ENCODE results near the gene CEP43. TPM values are rescaled to one million over a fixed set of nuclear protein-coding genes. Genes with fewer than 3 reads are reported as not detected.

CEP43 gene
- total RNA-seq, 3 donors from 2014 or later: 20.4 to 24.7 (median 24.2) TPM

DNA sequence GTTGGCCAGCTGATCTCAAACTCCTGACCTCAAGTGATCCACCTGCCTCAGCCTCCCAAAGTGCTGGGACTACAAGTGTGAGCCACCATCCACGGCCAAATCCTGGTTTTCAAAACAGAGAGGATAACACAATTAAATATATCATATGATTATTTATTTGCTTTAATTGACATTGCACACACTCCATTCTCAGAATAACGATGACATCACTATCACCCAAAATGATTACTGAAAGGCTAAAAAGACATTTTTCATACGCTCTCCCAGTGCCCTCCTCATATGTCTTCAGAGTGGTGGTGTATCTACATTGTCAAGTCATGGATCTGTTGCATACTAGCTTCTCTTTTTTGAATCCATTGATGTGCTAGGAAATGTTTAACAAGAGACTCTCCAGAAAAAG, 18.5 kb upstream of the CEP43 start:
- no peaks in the 10 kb centered on the region for H3K36me3 ChIP-seq (ENCODE audit: low read depth)
- no peak overlapping the region for H3K4me3 ChIP-seq
- no peaks in the 10 kb centered on the region for H3K4me1 ChIP-seq (ENCODE audit: low read depth)
- intact Hi-C loops (cut with DNase I, micrococcal nuclease): loop anchor here in 1 of 2 donors (10.0 kb wide), 1 partner anchor 206 kb away; no protein-coding TSS in a partner anchor
- no peak for DNase-seq
- ATAC-seq: no peak
- H3K9me3 ChIP-seq: no peaks in the 10 kb centered on the region
- TF ChIP-seq, protein P1, sequence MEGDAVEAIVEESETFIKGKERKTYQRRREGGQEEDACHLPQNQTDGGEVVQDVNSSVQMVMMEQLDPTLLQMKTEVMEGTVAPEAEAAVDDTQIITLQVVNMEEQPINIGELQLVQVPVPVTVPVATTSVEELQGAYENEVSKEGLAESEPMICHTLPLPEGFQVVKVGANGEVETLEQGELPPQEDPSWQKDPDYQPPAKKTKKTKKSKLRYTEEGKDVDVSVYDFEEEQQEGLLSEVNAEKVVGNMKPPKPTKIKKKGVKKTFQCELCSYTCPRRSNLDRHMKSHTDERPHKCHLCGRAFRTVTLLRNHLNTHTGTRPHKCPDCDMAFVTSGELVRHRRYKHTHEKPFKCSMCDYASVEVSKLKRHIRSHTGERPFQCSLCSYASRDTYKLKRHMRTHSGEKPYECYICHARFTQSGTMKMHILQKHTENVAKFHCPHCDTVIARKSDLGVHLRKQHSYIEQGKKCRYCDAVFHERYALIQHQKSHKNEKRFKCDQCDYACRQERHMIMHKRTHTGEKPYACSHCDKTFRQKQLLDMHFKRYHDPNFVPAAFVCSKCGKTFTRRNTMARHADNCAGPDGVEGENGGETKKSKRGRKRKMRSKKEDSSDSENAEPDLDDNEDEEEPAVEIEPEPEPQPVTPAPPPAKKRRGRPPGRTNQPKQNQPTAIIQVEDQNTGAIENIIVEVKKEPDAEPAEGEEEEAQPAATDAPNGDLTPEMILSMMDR (IDR thresholded peaks at IDR 0.05): no peak

DNA sequence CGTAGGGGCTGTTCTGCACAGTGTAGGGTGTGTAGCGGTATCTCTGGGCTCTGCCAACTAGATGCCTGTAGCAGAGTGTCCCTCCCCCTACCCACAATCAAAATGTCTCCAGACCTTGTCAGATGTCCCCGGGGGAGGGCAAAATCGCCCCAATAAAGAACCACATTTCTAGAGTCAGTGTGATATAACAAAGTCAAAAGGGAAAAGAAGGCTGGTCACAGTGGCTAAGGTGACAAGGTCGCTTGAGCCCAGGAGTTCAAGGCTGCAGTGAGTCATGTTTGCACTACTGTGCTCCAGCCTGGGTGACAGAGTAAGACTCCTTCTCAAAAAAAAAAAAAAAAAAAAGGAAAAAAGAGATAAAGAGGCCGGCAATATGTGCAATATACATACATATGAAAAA, 11.7 kb upstream of the CEP43 start:
- no peaks in the 10 kb centered on the region for H3K36me3 ChIP-seq (ENCODE audit: low read depth)
- intact Hi-C loops (cut with DNase I, micrococcal nuclease): loop anchor here (5.0 to 10.0 kb wide), 2 partner anchors 200 to 213 kb away; no protein-coding TSS in a partner anchor
- DNase-seq: no peak
- no peaks in the 10 kb centered on the region for H3K4me1 ChIP-seq (ENCODE audit: low read depth)
- H3K9me3 ChIP-seq: no peaks in the 10 kb centered on the region
- TF ChIP-seq, protein P1 (IDR thresholded peaks at IDR 0.05): no peak
- ATAC-seq: no peak
- H3K4me3 ChIP-seq: no peak overlapping the region

DNA sequence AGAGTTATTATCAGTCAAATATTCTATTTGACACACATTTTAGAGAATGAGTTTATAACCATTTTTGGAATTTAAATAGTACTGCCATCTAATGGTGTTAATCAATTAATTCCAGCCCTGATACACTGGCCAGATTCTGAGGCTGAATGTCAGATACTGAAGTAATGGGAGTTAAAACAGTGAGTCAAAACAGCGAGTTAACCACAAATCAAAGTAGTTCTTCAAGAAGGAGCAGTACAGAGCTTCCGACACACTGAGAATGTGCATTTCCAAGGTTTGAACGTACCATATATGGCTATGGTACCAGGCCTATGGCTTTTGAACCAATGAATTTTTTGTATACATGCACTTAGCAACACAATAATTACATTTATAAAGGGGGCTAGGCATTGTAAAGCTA, 11.3 kb upstream of the CEP43 start:
- no peaks in the 10 kb centered on the region for H3K4me1 ChIP-seq (ENCODE audit: low read depth)
- TF ChIP-seq, protein P1 (IDR thresholded peaks at IDR 0.05): no peak

DNA sequence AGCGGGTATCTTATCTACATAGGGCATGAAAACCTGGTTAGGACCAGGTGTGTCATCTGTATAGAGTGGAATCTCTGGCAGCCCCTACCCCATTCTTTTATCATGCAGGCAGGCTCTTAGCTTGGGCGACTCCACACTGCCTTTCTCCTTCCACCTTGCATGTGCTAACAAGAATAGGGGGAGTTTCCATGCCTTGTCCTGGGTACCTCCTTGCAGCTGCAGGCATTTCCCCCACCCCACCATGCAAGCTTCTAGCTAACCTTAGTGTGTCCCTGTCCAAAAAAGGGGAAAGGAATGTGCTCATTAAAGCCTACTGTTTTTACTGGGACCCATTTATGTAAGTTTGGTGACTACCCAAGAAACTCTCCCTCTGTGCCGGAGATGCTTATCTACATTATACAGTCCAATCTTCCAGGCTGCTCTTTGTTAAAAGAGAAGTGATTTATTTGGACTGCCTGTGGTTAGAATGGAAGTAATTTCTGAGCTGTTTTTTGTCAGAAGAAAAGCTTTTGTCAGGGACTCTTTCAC, 10.5 kb upstream of the CEP43 start:
- no peaks in the 10 kb centered on the region for H3K4me1 ChIP-seq (ENCODE audit: low read depth)
- DNase-seq (no peak), ATAC-seq (no peak)
- no peak overlapping the region for H3K4me3 ChIP-seq
- intact Hi-C loops (cut with DNase I, micrococcal nuclease): loop anchor here (5.0 to 10.0 kb wide), 2 partner anchors 201 to 214 kb away; no protein-coding TSS in a partner anchor
- H3K36me3 ChIP-seq (ENCODE audit: low read depth): no peaks in the 10 kb centered on the region
- TF ChIP-seq, protein P1 (IDR thresholded peaks at IDR 0.05): no peak
- H3K9me3 ChIP-seq: no peaks in the 10 kb centered on the region

More for the DNA sequence above, 11.3 kb upstream of the CEP43 start:
- intact Hi-C loops (cut with DNase I, micrococcal nuclease): loop anchor here (5.0 to 10.0 kb wide), 2 partner anchors 201 to 213 kb away; no protein-coding TSS in a partner anchor
- Histone ChIP-seq H3K36me3 (ENCODE audit: low read depth) (no peaks in the 10 kb centered on the region), H3K4me3 (no peak overlapping the region), H3K9me3 (no peaks in the 10 kb centered on the region)
- no peak for DNase-seq
- no peak for ATAC-seq

DNA sequence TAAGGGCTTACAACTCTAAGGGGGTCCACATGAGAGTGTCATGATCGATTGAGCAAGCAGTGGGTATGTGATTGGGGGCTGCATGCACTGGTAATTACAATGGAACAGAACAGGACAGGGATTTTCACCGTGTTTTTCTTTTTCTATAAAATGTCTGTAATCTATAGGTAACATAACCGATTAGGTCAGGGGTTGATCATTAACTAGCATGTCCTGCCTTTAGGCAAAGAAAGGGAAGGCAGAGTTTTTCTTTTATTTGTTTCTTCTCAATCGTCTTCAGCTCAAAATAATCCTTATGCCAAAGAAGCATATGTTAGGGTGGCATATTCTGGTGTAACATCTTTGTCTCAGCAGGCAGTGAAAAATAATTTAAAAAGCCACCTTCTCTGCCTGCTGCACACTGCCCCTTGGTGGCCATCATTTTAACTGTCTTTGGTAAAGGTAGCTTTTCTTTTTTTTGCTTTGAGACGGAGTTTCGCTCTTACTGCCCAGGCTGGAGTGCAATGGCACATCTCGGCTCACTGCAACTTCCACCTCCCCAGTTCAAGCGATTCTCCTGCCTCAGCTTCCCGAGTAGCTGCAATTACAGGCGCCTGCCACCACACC, 9.7 kb upstream of the CEP43 start:
- DNase-seq (peak in 1 of 3 donors; percentile 25), ATAC-seq (peak; percentile 94)
- Histone ChIP-seq H3K4me3 (no peak overlapping the region), H3K36me3 (ENCODE audit: low read depth) (no peaks in the 10 kb centered on the region), H3K9me3 (no peaks in the 10 kb centered on the region), H3K4me1 (ENCODE audit: low read depth) (no peaks in the 10 kb centered on the region)
- intact Hi-C loops (cut with DNase I, micrococcal nuclease): loop anchor here (5.0 to 10.0 kb wide), 3 partner anchors 155 to 215 kb away; no protein-coding TSS in a partner anchor
- TF ChIP-seq, protein P1 (IDR thresholded peaks at IDR 0.05): no peak
